Measurements from ENCODE around the gene MTTP.

Gene MTTP

GRCh38 chr4:99622341-99622740 lies 47.7 kb downstream of the MTTP start:
- in situ Hi-C loops (cut with MboI; ENCODE audit: low pct_unique_long_range_greater_than_20kb, low sequenced_read_pairs, unreplicated experiment), result no loop called here
- DNase-seq (ENCODE audit: low spot score), result no peak
- TF ChIP-seq CTCF (IDR thresholded peaks at IDR 0.05; ENCODE audit: extremely low read depth, insufficient read depth, missing control alignments), result no peak

- no peak for DNase-seq (ENCODE audit: low spot score)
- no peak for TF ChIP-seq CTCF (IDR thresholded peaks at IDR 0.05; ENCODE audit: extremely low read depth, insufficient read depth, missing control alignments)
- in situ Hi-C loops (cut with MboI; ENCODE audit: low pct_unique_long_range_greater_than_20kb, low sequenced_read_pairs, unreplicated experiment), result no loop called here
These were observed 49.6 kb downstream of the MTTP start for GRCh38 chr4:99624141-99624719.

- DNase-seq (ENCODE audit: low spot score), result no peak
- in situ Hi-C loops (cut with MboI; ENCODE audit: low pct_unique_long_range_greater_than_20kb, low sequenced_read_pairs, unreplicated experiment), result no loop called here
- no peak for TF ChIP-seq CTCF (IDR thresholded peaks at IDR 0.05; ENCODE audit: extremely low read depth, insufficient read depth, missing control alignments)
These were observed 50.7 kb downstream of the MTTP start for GRCh38 chr4:99625369-99625768.

DNA sequence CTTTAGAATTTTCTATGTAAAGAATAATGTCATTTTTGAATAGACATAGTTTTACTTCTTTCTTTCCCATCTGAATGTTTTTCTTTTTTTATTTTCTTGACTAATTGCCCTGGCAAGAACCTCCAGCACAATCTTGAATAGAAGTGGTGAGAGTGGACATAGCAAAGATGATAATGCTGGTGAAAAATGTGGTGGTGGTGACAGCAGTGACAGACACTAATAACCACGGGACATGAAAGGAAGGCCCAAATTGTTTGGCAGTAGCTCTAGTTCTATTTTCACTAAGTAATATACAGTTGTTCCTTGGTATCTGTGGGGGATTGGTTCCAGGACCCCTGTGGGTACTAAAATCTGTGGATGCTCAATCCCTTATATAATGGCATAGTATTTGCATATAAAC lies 53.4 kb downstream of the MTTP start:
- in situ Hi-C loops (cut with MboI; ENCODE audit: low pct_unique_long_range_greater_than_20kb, low sequenced_read_pairs, unreplicated experiment), result no loop called here
- no peak for TF ChIP-seq CTCF (IDR thresholded peaks at IDR 0.05; ENCODE audit: extremely low read depth, insufficient read depth, missing control alignments)
- no peak for DNase-seq (ENCODE audit: low spot score)

GRCh38 chr4:99629962-99630554 lies 55.4 kb downstream of the MTTP start:
- in situ Hi-C loops (cut with MboI; ENCODE audit: low pct_unique_long_range_greater_than_20kb, low sequenced_read_pairs, unreplicated experiment), result no loop called here
- no peak for DNase-seq (ENCODE audit: low spot score)
- no peak for TF ChIP-seq CTCF (IDR thresholded peaks at IDR 0.05; ENCODE audit: extremely low read depth, insufficient read depth, missing control alignments)

GRCh38 chr4:99630857-99631360 lies 56.3 kb downstream of the MTTP start:
- TF ChIP-seq CTCF (IDR thresholded peaks at IDR 0.05; ENCODE audit: extremely low read depth, insufficient read depth, missing control alignments), result no peak
- in situ Hi-C loops (cut with MboI; ENCODE audit: low pct_unique_long_range_greater_than_20kb, low sequenced_read_pairs, unreplicated experiment), result no loop called here
- DNase-seq (ENCODE audit: low spot score), result no peak

Data from GM13977 (cell line).